ENCODE measurements around the gene BICDL1.

- TF ChIP-seq EP300 (IDR thresholded peaks at IDR 0.05; ENCODE audit: borderline replicate concordance in 1 of 2, low read depth in 1 of 2, low read length in 1 of 2) (no peak), EZH2phosphoT487 (IDR thresholded peaks at IDR 0.05; ENCODE audit: borderline replicate concordance, low read depth) (no peak), PBX3 (IDR thresholded peaks at IDR 0.05) (no peak), RAD21 (IDR thresholded peaks at IDR 0.05; ENCODE audit: low read length) (no peak)
Measured at GRCh38 chr12:119949594-119949993, 39.4 kb upstream of the BICDL1 start.
